ENCODE results near the gene TLNRD1. TPM values are rescaled to one million over a fixed set of nuclear protein-coding genes. Genes with fewer than 3 reads are reported as not detected.
"Not testable (repeated sequence)": the region's sequence is repeated elsewhere in the genome, so short reads cannot be mapped to it uniquely, and the experiment has no call there.

TLNRD1 gene
- total RNA-seq, result 10 to 100 TPM; 28.6 to 34.2 TPM

GRCh38 chr15:81000624-81001151, at the start of gene TLNRD1:
TLNRD1 (plus strand) TSS chr15:81000923; CDS start chr15:81002272, 1,349 bp downstream.
- Mint-ChIP-seq H3K27ac (peak within 1 kb of the TSS; percentile 98), H3K4me1 (peaks cover 60% of the 10 kb centered on the region), H3K4me3 (peak within 1 kb of the TSS; percentile 95), H3K27me3 (no peaks in the 10 kb centered on the region), H3K36me3 (ENCODE audit: low read depth) (peaks cover 44% of the 10 kb centered on the region), H3K9me3 (peaks cover 3% of the 10 kb centered on the region)
- ChIA-PET CTCF (interaction anchor here (1.2 to 2.4 kb wide), 3 partner anchors 9 to 266 kb away, joined by 3 to 8 read pairs (median 4); no protein-coding TSS in a partner anchor), POLR2A (no interaction called here)
- peak; percentile 88 for DNase-seq

GRCh38 chr15:80951941-80952340, 48.8 kb upstream of the TLNRD1 start:
- Mint-ChIP-seq H3K36me3 (ENCODE audit: low read depth) (peaks cover 20% of the 10 kb centered on the region), H3K27me3 (no peaks in the 10 kb centered on the region), H3K9me3 (no peaks in the 10 kb centered on the region), H3K27ac (no peak overlapping the region), H3K4me1 (peaks cover 4% of the 10 kb centered on the region), H3K4me3 (no peak overlapping the region)
- CTCF ChIA-PET, result interaction anchor here (0.9 kb wide), 1 partner anchor 18 kb away, joined by 4 read pairs; no protein-coding TSS in a partner anchor
- no peak for DNase-seq
- POLR2A ChIA-PET, result no interaction called here

- no peak for DNase-seq
- Mint-ChIP-seq H3K36me3 (ENCODE audit: low read depth) (peaks cover 22% of the 10 kb centered on the region), H3K27me3 (no peaks in the 10 kb centered on the region), H3K9me3 (no peaks in the 10 kb centered on the region), H3K4me3 (no peak overlapping the region), H3K27ac (no peak overlapping the region), H3K4me1 (peaks cover 8% of the 10 kb centered on the region)
- CTCF ChIA-PET, result no interaction called here
- POLR2A ChIA-PET, result no interaction called here
These were observed 47.4 kb upstream of the TLNRD1 start for GRCh38 chr15:80953001-80953952.

DNA sequence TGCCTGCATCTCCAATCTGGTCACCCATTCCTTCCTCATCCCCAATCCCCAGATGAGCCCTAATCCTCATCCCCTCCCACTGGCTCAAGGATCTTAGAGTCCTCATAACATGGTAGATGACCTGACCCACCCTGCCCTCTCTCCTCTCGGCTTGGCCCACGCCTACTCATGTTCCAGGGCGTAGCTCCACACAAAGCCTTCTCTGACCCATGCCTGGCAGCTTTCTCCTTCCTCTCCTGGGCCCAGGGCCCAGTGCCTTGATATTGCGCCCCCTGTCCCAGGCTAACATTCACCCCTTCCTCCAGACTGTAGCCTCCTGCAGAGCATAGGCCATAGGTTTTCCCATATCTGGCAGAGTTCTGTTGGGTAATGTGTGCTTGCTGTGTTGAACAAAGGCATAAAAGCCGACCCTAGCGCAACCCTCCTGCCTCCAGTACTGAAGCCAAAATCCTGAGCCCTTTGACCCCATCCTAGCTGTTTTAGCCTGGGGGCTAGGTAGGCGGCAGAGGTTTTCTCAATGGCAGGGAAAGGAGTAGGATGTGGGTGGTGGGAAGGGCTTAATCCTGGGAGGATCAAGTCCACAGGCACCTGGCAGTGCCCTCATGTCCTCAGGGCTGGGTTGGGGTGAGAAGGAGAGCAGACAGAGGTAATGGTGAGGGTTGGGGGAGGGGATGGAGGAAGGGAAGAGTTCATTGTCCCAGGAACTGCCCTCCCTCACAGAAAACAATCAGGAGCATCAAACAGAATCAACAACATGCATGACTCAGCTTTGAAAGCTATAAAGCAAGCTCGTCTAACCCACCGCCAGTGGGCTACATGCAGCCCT, 46.6 kb upstream of the TLNRD1 start:
- POLR2A ChIA-PET, result no interaction called here
- no peak for DNase-seq
- H3K4me1 Mint-ChIP-seq, result peaks cover 8% of the 10 kb centered on the region
- H3K4me3 Mint-ChIP-seq, result no peak overlapping the region
- peaks cover 29% of the 10 kb centered on the region for H3K36me3 Mint-ChIP-seq (ENCODE audit: low read depth)
- H3K27ac Mint-ChIP-seq, result no peak overlapping the region
- CTCF ChIA-PET, result no interaction called here
- no peaks in the 10 kb centered on the region for H3K9me3 Mint-ChIP-seq
- no peaks in the 10 kb centered on the region for H3K27me3 Mint-ChIP-seq

DNA sequence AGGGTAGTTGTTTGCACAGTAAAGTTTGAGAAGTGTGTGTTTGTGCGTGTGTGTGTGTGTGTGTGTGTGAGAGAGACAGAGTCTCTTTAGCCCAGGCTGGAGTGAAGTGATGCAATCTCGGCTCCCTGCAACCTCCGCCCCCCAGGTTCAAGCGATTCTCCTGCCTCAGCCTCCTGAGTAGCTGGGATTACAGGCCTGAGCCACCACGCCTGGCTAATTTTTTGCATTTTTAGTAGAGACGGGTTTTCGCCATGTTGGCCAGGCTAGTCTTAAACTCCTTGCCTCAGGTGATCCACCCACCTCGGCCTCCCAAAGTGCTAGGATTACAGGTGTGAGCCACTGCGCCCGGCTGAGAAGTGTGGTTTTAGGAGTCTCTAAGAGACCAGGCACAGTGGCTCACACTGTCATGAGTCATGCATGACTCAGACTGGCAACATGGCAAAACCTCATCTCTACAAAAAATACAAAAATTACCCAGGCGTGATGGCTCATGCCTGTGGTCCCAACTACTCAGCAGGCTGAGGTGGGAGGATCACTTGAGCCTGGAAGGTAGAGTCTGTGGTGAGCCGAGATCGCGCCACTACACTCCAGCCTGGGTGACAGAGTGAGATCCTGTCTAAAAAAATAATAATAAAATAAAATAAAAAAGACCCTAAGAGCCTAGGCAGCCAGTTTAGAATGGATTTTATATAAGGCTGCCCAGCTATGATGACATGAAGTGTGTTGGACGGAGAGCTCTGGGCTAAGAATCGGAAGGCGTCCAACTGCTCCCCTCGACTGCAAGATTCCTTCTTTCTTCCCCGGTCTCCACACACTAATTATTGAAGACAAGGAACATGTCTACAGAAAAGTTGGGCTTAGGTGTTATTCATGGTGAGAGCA, 44.9 kb upstream of the TLNRD1 start:
- H3K4me3 Mint-ChIP-seq, POLR2A ChIA-PET, H3K27me3 Mint-ChIP-seq, H3K4me1 Mint-ChIP-seq, H3K27ac Mint-ChIP-seq, H3K9me3 Mint-ChIP-seq: not testable (repeated sequence)
- H3K36me3 Mint-ChIP-seq (ENCODE audit: low read depth), result peaks cover 35% of the 10 kb centered on the region
- DNase-seq, result peak; percentile 18
- CTCF ChIA-PET, result interaction anchor here (0.6 to 1.5 kb wide), 3 partner anchors 12 to 179 kb away, joined by 3 to 4 read pairs (median 3); no protein-coding TSS in a partner anchor

DNA sequence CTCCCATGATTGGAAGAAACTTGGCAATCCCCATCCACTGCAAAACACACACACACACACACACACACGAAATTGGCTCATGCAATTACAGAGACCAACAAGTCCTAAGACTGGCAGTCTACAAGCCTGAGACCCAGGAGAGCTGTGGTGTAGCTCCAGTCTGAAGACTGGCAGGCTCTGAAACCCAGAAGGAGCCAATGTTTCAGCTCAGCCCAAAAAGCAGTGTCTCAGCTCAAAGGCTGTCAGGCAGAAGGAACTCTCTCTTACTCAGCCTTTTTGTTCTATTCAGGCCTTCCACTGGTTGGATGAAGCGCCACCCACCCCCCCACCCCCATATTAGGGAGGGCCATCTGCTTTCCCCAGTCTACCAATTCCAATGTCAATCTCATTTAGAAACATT, 43.2 kb upstream of the TLNRD1 start:
- peaks cover 34% of the 10 kb centered on the region for H3K36me3 Mint-ChIP-seq (ENCODE audit: low read depth)
- peaks cover 12% of the 10 kb centered on the region for H3K4me1 Mint-ChIP-seq
- H3K9me3 Mint-ChIP-seq, result no peaks in the 10 kb centered on the region
- DNase-seq, result no peak
- no peak overlapping the region for H3K27ac Mint-ChIP-seq
- H3K4me3 Mint-ChIP-seq, result no peak overlapping the region
- no peaks in the 10 kb centered on the region for H3K27me3 Mint-ChIP-seq
- ChIA-PET CTCF (no interaction called here), POLR2A (interaction anchor here (0.6 kb wide), 1 partner anchor 393 kb away, joined by 4 read pairs; no protein-coding TSS in a partner anchor)

DNA sequence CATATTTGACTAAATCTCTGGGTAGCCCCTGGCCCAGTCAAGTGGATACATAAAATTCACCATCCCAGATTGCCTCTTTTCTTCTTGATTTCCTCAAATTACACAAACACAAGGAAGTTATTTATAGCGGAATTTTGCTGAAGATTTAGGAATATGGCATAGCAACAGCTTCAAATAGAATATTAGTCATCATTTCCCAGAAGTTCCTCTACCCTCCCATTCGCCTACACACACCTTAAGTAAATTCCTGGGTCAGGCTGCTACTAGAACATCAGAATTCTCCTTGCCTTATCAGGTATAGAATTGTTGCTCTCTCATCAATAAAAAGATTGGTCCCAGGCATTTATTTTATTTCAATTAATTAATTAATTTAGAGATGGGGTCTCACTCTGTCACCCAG, 42.7 kb upstream of the TLNRD1 start:
- H3K36me3 Mint-ChIP-seq (ENCODE audit: low read depth), result peaks cover 38% of the 10 kb centered on the region
- H3K27ac Mint-ChIP-seq, result no peak overlapping the region
- POLR2A ChIA-PET, result no interaction called here
- no peaks in the 10 kb centered on the region for H3K9me3 Mint-ChIP-seq
- peaks cover 16% of the 10 kb centered on the region for H3K4me1 Mint-ChIP-seq
- H3K27me3 Mint-ChIP-seq, result no peaks in the 10 kb centered on the region
- DNase-seq, result no peak
- H3K4me3 Mint-ChIP-seq, result no peak overlapping the region
- CTCF ChIA-PET, result no interaction called here

GRCh38 chr15:80958818-80959495, 41.8 kb upstream of the TLNRD1 start:
- Mint-ChIP-seq H3K27me3 (no peaks in the 10 kb centered on the region), H3K36me3 (ENCODE audit: low read depth) (peaks cover 46% of the 10 kb centered on the region), H3K9me3 (no peaks in the 10 kb centered on the region), H3K4me1 (peaks cover 19% of the 10 kb centered on the region), H3K4me3 (no peak overlapping the region), H3K27ac (no peak overlapping the region)
- DNase-seq, result no peak
- POLR2A ChIA-PET, result no interaction called here
- CTCF ChIA-PET, result interaction anchor here (1.0 to 1.2 kb wide), 2 partner anchors 254 to 376 kb away, joined by 3 read pairs; no protein-coding TSS in a partner anchor

- H3K27me3 Mint-ChIP-seq, H3K9me3 Mint-ChIP-seq, H3K4me3 Mint-ChIP-seq, POLR2A ChIA-PET, H3K27ac Mint-ChIP-seq, CTCF ChIA-PET, DNase-seq: not testable (repeated sequence)
- peaks cover 45% of the 10 kb centered on the region for H3K36me3 Mint-ChIP-seq (ENCODE audit: low read depth)
- H3K4me1 Mint-ChIP-seq, result peaks cover 11% of the 10 kb centered on the region
These were observed 35.3 kb upstream of the TLNRD1 start for GRCh38 chr15:80965454-80965853.

- CTCF ChIA-PET, result interaction anchor here (1.2 kb wide), 1 partner anchor 10 kb away, joined by 4 read pairs; no protein-coding TSS in a partner anchor
- peaks cover 40% of the 10 kb centered on the region for H3K36me3 Mint-ChIP-seq (ENCODE audit: low read depth)
- H3K4me3 Mint-ChIP-seq, result no peak overlapping the region
- H3K9me3 Mint-ChIP-seq, result peaks cover 6% of the 10 kb centered on the region
- H3K27me3 Mint-ChIP-seq, result no peaks in the 10 kb centered on the region
- H3K4me1 Mint-ChIP-seq, result peaks cover 11% of the 10 kb centered on the region
- H3K27ac Mint-ChIP-seq, result no peak overlapping the region
- POLR2A ChIA-PET, result no interaction called here
- DNase-seq, result no peak
These were observed 34.1 kb upstream of the TLNRD1 start for GRCh38 chr15:80966431-80967197.

- Mint-ChIP-seq H3K9me3 (peaks cover 6% of the 10 kb centered on the region), H3K27ac (no peak overlapping the region), H3K4me3 (no peak overlapping the region), H3K36me3 (ENCODE audit: low read depth) (peaks cover 38% of the 10 kb centered on the region), H3K4me1 (peaks cover 8% of the 10 kb centered on the region), H3K27me3 (no peaks in the 10 kb centered on the region)
- CTCF ChIA-PET, result interaction anchor here (1.2 kb wide), 2 partner anchors 11 to 507 kb away, joined by 3 to 4 read pairs; no protein-coding TSS in a partner anchor
- DNase-seq, result no peak
- POLR2A ChIA-PET, result no interaction called here
These were observed 33.3 kb upstream of the TLNRD1 start for GRCh38 chr15:80967451-80967850.

Data from activated CD4-positive, alpha-beta T cell treated with anti-CD3 and anti-CD28 coated beads, Interleukin-2, amount 10 ng/mL, durations not matched to agents 7 days and 5 days (primary cell).